Neural cell (in vitro differentiated cells): ENCODE measurements around the gene CD200R1L.

Source experiments
- EP300 ChIP-seq: fragments of 450-650 bp; conservative IDR thresholded peaks from 2 replicates; pipeline ENCODE4 v1.6.1; 2014; ENCODE audit warnings: antibody characterized with exemption, mild to moderate bottlenecking, moderate library complexity; ENCODE audit not compliant: poor library complexity, severe bottlenecking
- EZH2 ChIP-seq: fragments of 200-600, 300-800 bp; shearing (Covaris generic), sonication (generic); IDR thresholded peaks from 2 replicates; pipeline ENCODE4 v1.6.1; 2014; ENCODE audit warnings: antibody characterized with exemption, low read length, borderline replicate concordance, mild to moderate bottlenecking; ENCODE audit not compliant: insufficient read depth, poor library complexity, severe bottlenecking
- POLR2AphosphoS5 ChIP-seq: IDR thresholded peaks from 2 replicates; pipeline ENCODE4 v1.6.1; 2012
- RAD21 ChIP-seq: fragments of 450-650 bp; conservative IDR thresholded peaks from 2 replicates; pipeline ENCODE4 v1.6.1; 2014; ENCODE audit warnings: antibody characterized with exemption, mild to moderate bottlenecking, moderate library complexity
- TF ChIP-seq, protein P1 (sequence below): fragments of 450-650 bp; IDR thresholded peaks from 2 replicates; pipeline ENCODE4 v1.5.1; 2014; ENCODE audit warnings: antibody characterized with exemption, mild to moderate bottlenecking, moderate library complexity; ENCODE audit not compliant: poor library complexity, severe bottlenecking
- TF ChIP-seq, protein P2 (sequence below): IDR thresholded peaks from 2 replicates; pipeline ENCODE4 v1.6.1; 2012; ENCODE audit warnings: borderline replicate concordance

DNA sequence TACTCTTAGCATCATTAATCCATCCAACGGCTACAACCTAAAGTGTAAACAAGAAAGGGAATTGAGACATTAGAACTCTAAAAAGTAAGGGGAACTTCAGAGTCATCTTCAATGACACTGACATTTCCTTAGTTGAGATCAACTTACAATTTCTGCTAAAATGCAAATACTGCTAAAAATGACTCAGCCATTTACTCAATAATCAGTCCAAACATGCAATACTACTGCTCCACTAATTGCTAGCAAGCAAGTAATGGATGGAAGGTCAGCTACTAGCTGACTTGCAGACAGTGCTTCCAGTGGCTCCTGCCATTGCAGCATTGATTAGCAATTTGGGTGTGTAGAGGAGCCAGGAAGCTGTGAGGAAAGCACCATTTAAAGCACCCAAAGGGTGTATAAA is 28.4 kb downstream of the CD200R1L start:
- TF ChIP-seq, protein P1, sequence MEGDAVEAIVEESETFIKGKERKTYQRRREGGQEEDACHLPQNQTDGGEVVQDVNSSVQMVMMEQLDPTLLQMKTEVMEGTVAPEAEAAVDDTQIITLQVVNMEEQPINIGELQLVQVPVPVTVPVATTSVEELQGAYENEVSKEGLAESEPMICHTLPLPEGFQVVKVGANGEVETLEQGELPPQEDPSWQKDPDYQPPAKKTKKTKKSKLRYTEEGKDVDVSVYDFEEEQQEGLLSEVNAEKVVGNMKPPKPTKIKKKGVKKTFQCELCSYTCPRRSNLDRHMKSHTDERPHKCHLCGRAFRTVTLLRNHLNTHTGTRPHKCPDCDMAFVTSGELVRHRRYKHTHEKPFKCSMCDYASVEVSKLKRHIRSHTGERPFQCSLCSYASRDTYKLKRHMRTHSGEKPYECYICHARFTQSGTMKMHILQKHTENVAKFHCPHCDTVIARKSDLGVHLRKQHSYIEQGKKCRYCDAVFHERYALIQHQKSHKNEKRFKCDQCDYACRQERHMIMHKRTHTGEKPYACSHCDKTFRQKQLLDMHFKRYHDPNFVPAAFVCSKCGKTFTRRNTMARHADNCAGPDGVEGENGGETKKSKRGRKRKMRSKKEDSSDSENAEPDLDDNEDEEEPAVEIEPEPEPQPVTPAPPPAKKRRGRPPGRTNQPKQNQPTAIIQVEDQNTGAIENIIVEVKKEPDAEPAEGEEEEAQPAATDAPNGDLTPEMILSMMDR = no peak
- TF ChIP-seq EZH2 = no peak
- TF ChIP-seq POLR2AphosphoS5 = no peak
- no peak for TF ChIP-seq EP300
- TF ChIP-seq RAD21 = no peak
- TF ChIP-seq, protein P2, sequence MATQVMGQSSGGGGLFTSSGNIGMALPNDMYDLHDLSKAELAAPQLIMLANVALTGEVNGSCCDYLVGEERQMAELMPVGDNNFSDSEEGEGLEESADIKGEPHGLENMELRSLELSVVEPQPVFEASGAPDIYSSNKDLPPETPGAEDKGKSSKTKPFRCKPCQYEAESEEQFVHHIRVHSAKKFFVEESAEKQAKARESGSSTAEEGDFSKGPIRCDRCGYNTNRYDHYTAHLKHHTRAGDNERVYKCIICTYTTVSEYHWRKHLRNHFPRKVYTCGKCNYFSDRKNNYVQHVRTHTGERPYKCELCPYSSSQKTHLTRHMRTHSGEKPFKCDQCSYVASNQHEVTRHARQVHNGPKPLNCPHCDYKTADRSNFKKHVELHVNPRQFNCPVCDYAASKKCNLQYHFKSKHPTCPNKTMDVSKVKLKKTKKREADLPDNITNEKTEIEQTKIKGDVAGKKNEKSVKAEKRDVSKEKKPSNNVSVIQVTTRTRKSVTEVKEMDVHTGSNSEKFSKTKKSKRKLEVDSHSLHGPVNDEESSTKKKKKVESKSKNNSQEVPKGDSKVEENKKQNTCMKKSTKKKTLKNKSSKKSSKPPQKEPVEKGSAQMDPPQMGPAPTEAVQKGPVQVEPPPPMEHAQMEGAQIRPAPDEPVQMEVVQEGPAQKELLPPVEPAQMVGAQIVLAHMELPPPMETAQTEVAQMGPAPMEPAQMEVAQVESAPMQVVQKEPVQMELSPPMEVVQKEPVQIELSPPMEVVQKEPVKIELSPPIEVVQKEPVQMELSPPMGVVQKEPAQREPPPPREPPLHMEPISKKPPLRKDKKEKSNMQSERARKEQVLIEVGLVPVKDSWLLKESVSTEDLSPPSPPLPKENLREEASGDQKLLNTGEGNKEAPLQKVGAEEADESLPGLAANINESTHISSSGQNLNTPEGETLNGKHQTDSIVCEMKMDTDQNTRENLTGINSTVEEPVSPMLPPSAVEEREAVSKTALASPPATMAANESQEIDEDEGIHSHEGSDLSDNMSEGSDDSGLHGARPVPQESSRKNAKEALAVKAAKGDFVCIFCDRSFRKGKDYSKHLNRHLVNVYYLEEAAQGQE = no peak
